Measurements from ENCODE around the gene IGF2BP3.

DNA sequence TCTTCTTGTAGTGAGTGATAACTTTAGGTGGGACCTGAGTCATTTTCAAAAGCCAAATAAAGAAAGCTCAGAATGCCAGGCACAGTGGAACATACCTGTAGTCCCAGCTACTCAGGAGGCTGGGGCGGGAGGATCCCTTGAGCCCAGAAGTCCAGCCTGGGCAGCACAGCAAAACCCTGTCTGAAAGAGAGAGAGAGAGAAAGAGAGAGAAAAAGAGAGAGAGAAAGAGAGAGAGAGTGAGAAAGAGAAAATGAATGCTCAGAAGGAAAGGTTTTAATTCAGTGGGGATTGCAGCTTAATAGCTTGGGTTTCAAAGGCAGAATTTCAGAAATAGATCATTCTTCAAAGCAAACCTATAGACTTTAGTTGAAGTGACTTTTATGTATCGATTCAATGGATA is 198.0 kb downstream of the IGF2BP3 start:
- TF ChIP-seq, protein P1, sequence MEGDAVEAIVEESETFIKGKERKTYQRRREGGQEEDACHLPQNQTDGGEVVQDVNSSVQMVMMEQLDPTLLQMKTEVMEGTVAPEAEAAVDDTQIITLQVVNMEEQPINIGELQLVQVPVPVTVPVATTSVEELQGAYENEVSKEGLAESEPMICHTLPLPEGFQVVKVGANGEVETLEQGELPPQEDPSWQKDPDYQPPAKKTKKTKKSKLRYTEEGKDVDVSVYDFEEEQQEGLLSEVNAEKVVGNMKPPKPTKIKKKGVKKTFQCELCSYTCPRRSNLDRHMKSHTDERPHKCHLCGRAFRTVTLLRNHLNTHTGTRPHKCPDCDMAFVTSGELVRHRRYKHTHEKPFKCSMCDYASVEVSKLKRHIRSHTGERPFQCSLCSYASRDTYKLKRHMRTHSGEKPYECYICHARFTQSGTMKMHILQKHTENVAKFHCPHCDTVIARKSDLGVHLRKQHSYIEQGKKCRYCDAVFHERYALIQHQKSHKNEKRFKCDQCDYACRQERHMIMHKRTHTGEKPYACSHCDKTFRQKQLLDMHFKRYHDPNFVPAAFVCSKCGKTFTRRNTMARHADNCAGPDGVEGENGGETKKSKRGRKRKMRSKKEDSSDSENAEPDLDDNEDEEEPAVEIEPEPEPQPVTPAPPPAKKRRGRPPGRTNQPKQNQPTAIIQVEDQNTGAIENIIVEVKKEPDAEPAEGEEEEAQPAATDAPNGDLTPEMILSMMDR (conservative IDR thresholded peaks at IDR 0.05 in 1 of 2, IDR thresholded peaks at IDR 0.05 in 1 of 2; ENCODE audit: low read depth in 1 of 2, low read length in 2 of 2): no peak
- no peak for TF ChIP-seq EZH2 (IDR thresholded peaks at IDR 0.05; ENCODE audit: low read length, missing control alignments)
